ENCODE data around the gene C14orf93. TPM values are rescaled to one million over a fixed set of nuclear protein-coding genes. Genes with fewer than 3 reads are reported as not detected.

The C14orf93 gene
- polyA plus RNA-seq, 1 experiment: 14.7 TPM

- POLR2A ChIA-PET: no interaction called here
- no peak for DNase-seq (ENCODE audit: low read depth)
- TF ChIP-seq, protein P1, sequence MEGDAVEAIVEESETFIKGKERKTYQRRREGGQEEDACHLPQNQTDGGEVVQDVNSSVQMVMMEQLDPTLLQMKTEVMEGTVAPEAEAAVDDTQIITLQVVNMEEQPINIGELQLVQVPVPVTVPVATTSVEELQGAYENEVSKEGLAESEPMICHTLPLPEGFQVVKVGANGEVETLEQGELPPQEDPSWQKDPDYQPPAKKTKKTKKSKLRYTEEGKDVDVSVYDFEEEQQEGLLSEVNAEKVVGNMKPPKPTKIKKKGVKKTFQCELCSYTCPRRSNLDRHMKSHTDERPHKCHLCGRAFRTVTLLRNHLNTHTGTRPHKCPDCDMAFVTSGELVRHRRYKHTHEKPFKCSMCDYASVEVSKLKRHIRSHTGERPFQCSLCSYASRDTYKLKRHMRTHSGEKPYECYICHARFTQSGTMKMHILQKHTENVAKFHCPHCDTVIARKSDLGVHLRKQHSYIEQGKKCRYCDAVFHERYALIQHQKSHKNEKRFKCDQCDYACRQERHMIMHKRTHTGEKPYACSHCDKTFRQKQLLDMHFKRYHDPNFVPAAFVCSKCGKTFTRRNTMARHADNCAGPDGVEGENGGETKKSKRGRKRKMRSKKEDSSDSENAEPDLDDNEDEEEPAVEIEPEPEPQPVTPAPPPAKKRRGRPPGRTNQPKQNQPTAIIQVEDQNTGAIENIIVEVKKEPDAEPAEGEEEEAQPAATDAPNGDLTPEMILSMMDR (IDR thresholded peaks at IDR 0.05; ENCODE audit: insufficient read depth, low read depth, low read length): no peak
- CTCF ChIA-PET: interaction anchor here (0.6 to 1.3 kb wide), 3 partner anchors 9 to 122 kb away, joined by 3 to 4 read pairs (median 4); partner anchors contain the start of gene RBM23
- H3K4me3 ChIP-seq (ENCODE audit: low read depth, low read length): no peak overlapping the region
- H3K27me3 ChIP-seq (ENCODE audit: control insufficient read depth, insufficient read depth, low read length): no peaks in the 10 kb centered on the region
- H3K36me3 ChIP-seq (ENCODE audit: control insufficient read depth, insufficient read depth, low read length): no peaks in the 10 kb centered on the region; the same call in 1 of the 2 replicates
Observed at GRCh38 chr14:22939684-22940083, 70.3 kb downstream of the C14orf93 start.

Other genes with a start within 250 kb of the C14orf93 start
- 157 and 191 TPM in 2 replicates for gene OXA1L, start 243.5 kb downstream of the C14orf93 start, polyA plus RNA-seq (2011; rRNA removed)
- 7.5 and 9.4 TPM in 2 replicates for gene SLC7A7, start 194.7 kb downstream of the C14orf93 start, polyA plus RNA-seq (2011; rRNA removed)
- 66.7 and 78.6 TPM in 2 replicates for gene MRPL52, start 180.3 kb downstream of the C14orf93 start, polyA plus RNA-seq (2011; rRNA removed)
- 327 and 592 TPM in 2 replicates for gene MMP14, start 173.6 kb downstream of the C14orf93 start, polyA plus RNA-seq (2011; rRNA removed)
- gene LRP10, start 138.4 kb downstream of the C14orf93 start, polyA plus RNA-seq (2011; rRNA removed): 124 and 308 TPM in 2 replicates
- 0.05 and 0.10 TPM in 2 replicates for gene REM2, start 126.9 kb downstream of the C14orf93 start, polyA plus RNA-seq (2011; rRNA removed)
- 54.1 and 60.9 TPM in 2 replicates for gene RBM23, start 91.0 kb downstream of the C14orf93 start, polyA plus RNA-seq (2011; rRNA removed)
- 128 and 152 TPM in 2 replicates for gene PRMT5, start 80.8 kb downstream of the C14orf93 start, polyA plus RNA-seq (2011; rRNA removed)
- 23.5 and 26.4 TPM in 2 replicates for gene HAUS4, start 53.1 kb downstream of the C14orf93 start, polyA plus RNA-seq (2011; rRNA removed)
- gene AJUBA, start 27.6 kb downstream of the C14orf93 start, polyA plus RNA-seq (2011; rRNA removed): 94.7 and 109 TPM in 2 replicates
- 257 and 304 TPM in 2 replicates for gene PSMB5, start 24.8 kb upstream of the C14orf93 start, polyA plus RNA-seq (2011; rRNA removed)
- gene PSMB11, start 32.1 kb upstream of the C14orf93 start, polyA plus RNA-seq (2011; rRNA removed): not detected in 2 replicates
- 9.0 and 14.8 TPM in 2 replicates for gene CDH24, start 47.4 kb upstream of the C14orf93 start, polyA plus RNA-seq (2011; rRNA removed)
- 120 and 123 TPM in 2 replicates for gene ACIN1, start 85.0 kb upstream of the C14orf93 start, polyA plus RNA-seq (2011; rRNA removed)
- gene C14orf119, start 85.4 kb upstream of the C14orf93 start, polyA plus RNA-seq (2011; rRNA removed): 104 and 112 TPM in 2 replicates
- 0.05 and 0.07 TPM in 2 replicates for gene CIROP, start 94.8 kb upstream of the C14orf93 start, polyA plus RNA-seq (2011; rRNA removed)
- gene CEBPE, start 109.1 kb upstream of the C14orf93 start, polyA plus RNA-seq (2011; rRNA removed): not detected in 2 replicates
- gene SLC7A8, start 173.5 kb upstream of the C14orf93 start, polyA plus RNA-seq (2011; rRNA removed): 2.8 and 4.6 TPM in 2 replicates
- gene RNF212B, start 227.8 kb upstream of the C14orf93 start, polyA plus RNA-seq (2011; rRNA removed): not detected in 2 replicates